Hepatocyte (in vitro differentiated cells): ENCODE data around the gene ZNF423.

Source experiments
- CTCF ChIP-seq: fragments of 200-600 bp; sonication (generic); IDR thresholded peaks from 2 replicates; pipeline ENCODE4 v1.5.1; 2016; ENCODE audit warnings: antibody characterized with exemption, mild to moderate bottlenecking; ENCODE audit not compliant: poor library complexity
- EZH2 ChIP-seq: fragments of 200-600 bp; sonication (generic); IDR thresholded peaks from 2 replicates; pipeline ENCODE4 v1.6.1; 2016; ENCODE audit warnings: antibody characterized with exemption, mild to moderate bottlenecking, borderline replicate concordance
- EZH2phosphoT487 ChIP-seq: fragments of 200-600 bp; sonication (generic); IDR thresholded peaks from one replicate; pipeline ENCODE4 v1.6.1; 2018; ENCODE audit warnings: antibody characterized with exemption, mild to moderate bottlenecking, low read depth, moderate library complexity; ENCODE audit not compliant: unreplicated experiment, severe bottlenecking

GRCh38 chr16:49760815-49761214 is 95.1 kb downstream of the ZNF423 start:
- TF ChIP-seq CTCF (no peak), EZH2 (no peak), EZH2phosphoT487 (no peak)
